Endothelial cell of hepatic sinusoid (primary cell): Measurements from ENCODE around the gene FKBP1A.

Source experiments
- in situ Hi-C: cut with HindIII; loops from 2 replicates; pipeline ENCODE4 v1.10.0; 2017; ENCODE audit warnings: low sequenced_read_pairs

FKBP1A gene

GRCh38 chr20:1322511-1323245 is 70.2 kb downstream of the FKBP1A start:
- in situ Hi-C loops: no loop called here

DNA sequence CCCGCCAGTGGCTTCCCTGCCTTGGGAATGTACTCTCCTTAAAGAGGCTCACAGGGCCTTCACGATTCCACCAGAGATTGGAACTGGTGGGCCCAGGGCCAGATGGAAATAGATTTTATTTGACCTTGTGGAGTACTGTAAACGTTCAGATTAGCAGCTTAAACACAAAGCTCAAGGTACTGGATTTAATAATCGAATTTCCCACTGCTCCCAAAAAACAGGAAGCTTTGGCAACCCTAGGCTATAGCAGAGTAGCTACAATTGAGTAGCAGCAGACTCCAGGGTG is 71.3 kb downstream of the FKBP1A start:
- in situ Hi-C loops: no loop called here

DNA sequence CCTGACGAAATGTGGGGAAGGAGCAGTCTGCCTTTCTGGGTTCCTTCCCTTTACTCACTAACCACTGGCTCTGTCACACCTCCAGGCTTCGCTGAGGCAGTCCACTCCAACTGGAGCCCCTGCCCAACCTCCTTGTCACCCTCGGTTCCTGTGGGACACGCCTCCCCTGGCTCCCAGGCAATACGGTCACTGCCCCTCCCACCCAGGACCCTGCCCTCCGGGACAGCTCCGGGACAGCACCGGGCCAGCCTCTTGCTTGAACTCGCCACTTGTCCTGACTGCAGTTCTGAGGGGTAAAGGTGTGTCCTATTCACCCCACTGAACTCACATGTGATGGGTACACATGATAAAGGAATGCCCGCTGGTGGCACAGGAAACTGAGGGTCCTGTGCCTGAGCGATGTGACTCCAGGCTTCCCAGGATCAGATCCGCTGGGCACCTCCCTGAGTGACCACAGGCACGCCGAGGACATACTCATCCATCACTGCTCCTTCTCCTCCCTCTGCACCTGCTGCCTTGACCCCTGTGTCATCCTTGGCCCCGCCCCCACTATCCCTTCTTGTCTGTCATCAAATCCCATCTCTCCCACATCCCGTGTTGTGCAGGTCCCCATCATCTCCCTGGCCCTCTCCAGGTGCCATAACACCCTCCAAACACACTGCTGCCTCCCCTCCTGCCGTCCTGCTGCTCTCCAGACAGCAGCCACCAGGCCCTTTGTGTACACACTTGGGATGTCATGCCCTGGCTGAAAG is 71.8 kb downstream of the FKBP1A start:
- in situ Hi-C loops: no loop called here

DNA sequence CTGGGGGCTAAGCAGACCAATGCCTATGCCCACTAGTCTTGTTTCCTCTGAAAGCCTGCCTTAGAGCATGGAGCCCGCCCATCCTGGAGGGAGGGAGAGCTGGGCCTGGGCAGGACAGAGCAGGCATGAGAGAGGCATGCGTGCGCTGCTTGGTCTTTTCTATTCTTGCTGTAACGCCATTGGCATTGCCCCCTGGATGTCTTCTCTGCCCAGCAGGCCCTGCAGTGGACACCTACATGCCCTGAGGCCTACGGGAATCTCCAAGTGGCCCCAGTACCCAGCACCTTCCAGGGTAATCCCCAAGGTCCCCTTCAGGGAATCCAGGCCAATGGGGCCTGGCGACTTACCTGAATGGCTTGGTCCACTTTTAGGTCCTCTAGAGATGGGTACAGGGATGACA is 72.8 kb downstream of the FKBP1A start:
- in situ Hi-C loops: no loop called here

GRCh38 chr20:1319462-1319861 is 73.4 kb downstream of the FKBP1A start:
- in situ Hi-C loops: loop anchor here (5.0 kb wide), 1 partner anchor 73 kb away; the partner anchor contains the start of gene FKBP1A

DNA sequence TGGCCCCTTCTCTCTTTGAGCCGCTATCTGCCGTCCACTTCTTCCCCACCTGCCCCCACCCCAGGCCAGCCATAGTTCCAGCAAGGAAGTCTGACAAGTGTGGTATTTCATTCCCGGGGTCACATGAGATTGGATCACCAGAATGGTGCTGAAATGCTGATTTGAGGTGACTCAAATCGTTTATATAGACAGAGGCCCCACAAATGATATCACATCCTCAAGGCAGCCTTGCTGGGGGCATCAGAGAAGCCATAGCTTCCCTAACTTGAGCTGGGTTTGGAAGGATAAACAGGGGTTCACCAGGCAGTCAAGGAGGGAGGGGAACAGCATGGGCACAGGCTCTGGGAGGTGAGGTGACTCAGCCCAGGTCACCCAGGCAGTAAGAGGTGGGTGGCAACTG is 73.8 kb downstream of the FKBP1A start:
- in situ Hi-C loops: loop anchor here (5.0 kb wide), 1 partner anchor 73 kb away; the partner anchor contains the start of gene FKBP1A
